ENCODE data around the gene ADPRHL1.

ADPRHL1 gene

GRCh38 chr13:113417008-113417751, 36.1 kb downstream of the ADPRHL1 start:
- Histone ChIP-seq H3K4me2 (peak overlapping the region; percentile 78 to 92 (median 87)), H3K9me3 (replicated peaks in 1 of 11) (peaks cover 0 to 14% (median 6%) of the 10 kb centered on the region in 11 experiments; a peak in 15 of 22 replicates), H3K27ac (peak overlapping the region in 3 of 11 experiments; percentile 26 to 48 (median 42); a peak in 4 of 22 replicates), H3K4me3 (peak overlapping the region in 3 of 10 experiments; percentile 29 to 32 (median 30); a peak in 4 of 20 replicates), H3K4me1 (peaks cover 69 to 80% (median 73%) of the 10 kb centered on the region in 10 experiments), H3K36me3 (peaks cover 0 to 16% (median 9%) of the 10 kb centered on the region in 11 experiments; a peak in 14 of 22 replicates), H4K20me1 (peaks cover 0 to 25% (median 0%) of the 10 kb centered on the region in 11 experiments; a peak in 8 of 22 replicates), H3K27me3 (peaks cover 30 to 46% (median 35%) of the 10 kb centered on the region in 11 experiments), H3K9ac (peak overlapping the region in 9 of 11 experiments; percentile 2 to 64 (median 36); a peak in 14 of 22 replicates)
- no peak for TF ChIP-seq Cebpa-rat (IDR thresholded peaks at IDR 0.05)

GRCh38 chr13:113415825-113416224, 37.5 kb downstream of the ADPRHL1 start:
- H3K4me2 ChIP-seq: peak overlapping the region in 9 of 11 experiments; percentile 50 to 92 (median 89); a peak in 18 of 22 replicates
- TF ChIP-seq Cebpa-rat (IDR thresholded peaks at IDR 0.05): no peak
- H3K4me1 ChIP-seq: peaks cover 73 to 83% (median 77%) of the 10 kb centered on the region in 10 experiments
- H3K36me3 ChIP-seq: peaks cover 0 to 19% (median 9%) of the 10 kb centered on the region in 11 experiments; a peak in 14 of 22 replicates
- peaks cover 0 to 20% (median 11%) of the 10 kb centered on the region in 11 experiments; a peak in 15 of 22 replicates for H3K9me3 ChIP-seq (replicated peaks in 1 of 11)
- H3K27ac ChIP-seq: no peak overlapping the region
- H4K20me1 ChIP-seq: peaks cover 0 to 31% (median 0%) of the 10 kb centered on the region in 11 experiments; a peak in 8 of 22 replicates
- H3K4me3 ChIP-seq: no peak overlapping the region
- no peak overlapping the region for H3K9ac ChIP-seq
- peaks cover 23 to 37% (median 33%) of the 10 kb centered on the region in 11 experiments for H3K27me3 ChIP-seq

- Histone ChIP-seq H3K36me3 (peaks cover 0 to 19% (median 9%) of the 10 kb centered on the region in 11 experiments; a peak in 14 of 22 replicates), H3K9ac (peak overlapping the region in 9 of 11 experiments; percentile 5 to 81 (median 77); a peak in 11 of 22 replicates), H3K9me3 (replicated peaks in 1 of 11) (peaks cover 0 to 20% (median 11%) of the 10 kb centered on the region in 11 experiments; a peak in 15 of 22 replicates), H3K4me3 (no peak overlapping the region), H3K27ac (peak overlapping the region in 7 of 11 experiments; percentile 79 to 87 (median 84); a peak in 10 of 22 replicates), H3K4me2 (peak overlapping the region; percentile 73 to 92 (median 89)), H3K4me1 (peaks cover 76 to 86% (median 82%) of the 10 kb centered on the region in 10 experiments), H3K27me3 (peaks cover 23 to 37% (median 33%) of the 10 kb centered on the region in 11 experiments), H4K20me1 (peaks cover 0 to 31% (median 0%) of the 10 kb centered on the region in 11 experiments; a peak in 8 of 22 replicates)
- TF ChIP-seq Cebpa-rat (IDR thresholded peaks at IDR 0.05): no peak
These were observed 38.3 kb downstream of the ADPRHL1 start for GRCh38 chr13:113415032-113415431.

- peaks cover 0 to 19% (median 9%) of the 10 kb centered on the region in 11 experiments; a peak in 14 of 22 replicates for H3K36me3 ChIP-seq
- peaks cover 79 to 90% (median 84%) of the 10 kb centered on the region in 10 experiments for H3K4me1 ChIP-seq
- H4K20me1 ChIP-seq: peaks cover 0 to 31% (median 0%) of the 10 kb centered on the region in 11 experiments; a peak in 8 of 22 replicates
- H3K9ac ChIP-seq: peak overlapping the region; percentile 59 to 81 (median 76); a peak in 19 of 22 replicates
- H3K4me3 ChIP-seq: no peak overlapping the region
- TF ChIP-seq Cebpa-rat (IDR thresholded peaks at IDR 0.05): no peak
- H3K9me3 ChIP-seq (replicated peaks in 1 of 11): peaks cover 0 to 23% (median 11%) of the 10 kb centered on the region in 11 experiments; a peak in 16 of 22 replicates
- H3K27ac ChIP-seq: peak overlapping the region; percentile 54 to 87 (median 81); a peak in 20 of 22 replicates
- peaks cover 23 to 37% (median 33%) of the 10 kb centered on the region in 11 experiments for H3K27me3 ChIP-seq
- peak overlapping the region; percentile 77 to 92 (median 89) for H3K4me2 ChIP-seq
These were observed 39.0 kb downstream of the ADPRHL1 start for GRCh38 chr13:113414335-113414734.

- Histone ChIP-seq H3K4me2 (peak overlapping the region; percentile 77 to 92 (median 89)), H3K27ac (peak overlapping the region; percentile 54 to 87 (median 81); a peak in 21 of 22 replicates), H3K36me3 (peaks cover 0 to 19% (median 9%) of the 10 kb centered on the region in 11 experiments; a peak in 14 of 22 replicates), H3K9ac (peak overlapping the region; percentile 59 to 81 (median 76)), H3K27me3 (peaks cover 23 to 37% (median 33%) of the 10 kb centered on the region in 11 experiments), H3K4me1 (peaks cover 83 to 94% (median 88%) of the 10 kb centered on the region in 10 experiments), H3K4me3 (peak overlapping the region in 5 of 10 experiments; percentile 2 to 31 (median 27); a peak in 5 of 20 replicates), H3K9me3 (replicated peaks in 1 of 11) (peaks cover 0 to 26% (median 14%) of the 10 kb centered on the region in 11 experiments; a peak in 16 of 22 replicates), H4K20me1 (peaks cover 0 to 31% (median 0%) of the 10 kb centered on the region in 11 experiments; a peak in 8 of 22 replicates)
- no peak for TF ChIP-seq Cebpa-rat (IDR thresholded peaks at IDR 0.05)
These were observed 39.4 kb downstream of the ADPRHL1 start for GRCh38 chr13:113413898-113414282.

- Histone ChIP-seq H3K27ac (peak overlapping the region; percentile 54 to 87 (median 81)), H3K36me3 (peaks cover 0 to 19% (median 9%) of the 10 kb centered on the region in 11 experiments; a peak in 14 of 22 replicates), H3K27me3 (peaks cover 23 to 35% (median 31%) of the 10 kb centered on the region in 11 experiments), H3K4me2 (peak overlapping the region; percentile 77 to 92 (median 89)), H3K4me3 (peak overlapping the region in 5 of 10 experiments; percentile 2 to 31 (median 27); a peak in 5 of 20 replicates), H3K4me1 (peaks cover 85 to 96% (median 90%) of the 10 kb centered on the region in 10 experiments), H3K9me3 (replicated peaks in 1 of 11) (peaks cover 0 to 26% (median 14%) of the 10 kb centered on the region in 11 experiments; a peak in 16 of 22 replicates), H3K9ac (peak overlapping the region; percentile 59 to 81 (median 76)), H4K20me1 (peaks cover 0 to 31% (median 0%) of the 10 kb centered on the region in 11 experiments; a peak in 8 of 22 replicates)
- no peak for TF ChIP-seq Cebpa-rat (IDR thresholded peaks at IDR 0.05)
These were observed 40.0 kb downstream of the ADPRHL1 start for GRCh38 chr13:113413178-113413897.

GRCh38 chr13:113412440-113412839, 40.8 kb downstream of the ADPRHL1 start:
- no peak for TF ChIP-seq Cebpa-rat (IDR thresholded peaks at IDR 0.05)
- peaks cover 0 to 19% (median 9%) of the 10 kb centered on the region in 11 experiments; a peak in 14 of 22 replicates for H3K36me3 ChIP-seq
- peaks cover 85 to 96% (median 90%) of the 10 kb centered on the region in 10 experiments for H3K4me1 ChIP-seq
- peak overlapping the region in 1 of 10 experiments; percentile 75; a peak in 1 of 20 replicates for H3K4me3 ChIP-seq
- no peak overlapping the region for H3K9ac ChIP-seq
- peaks cover 0 to 23% (median 0%) of the 10 kb centered on the region in 11 experiments; a peak in 7 of 22 replicates for H4K20me1 ChIP-seq
- peaks cover 17 to 27% (median 22%) of the 10 kb centered on the region in 11 experiments for H3K27me3 ChIP-seq
- H3K4me2 ChIP-seq: peak overlapping the region in 4 of 11 experiments; percentile 21 to 98 (median 96); a peak in 9 of 22 replicates
- H3K27ac ChIP-seq: peak overlapping the region in 2 of 11 experiments; percentile 99; a peak in 4 of 22 replicates
- peaks cover 0 to 26% (median 14%) of the 10 kb centered on the region in 11 experiments; a peak in 16 of 22 replicates for H3K9me3 ChIP-seq (replicated peaks in 1 of 11)

Data from BLaER1 treated with 17β-estradiol and CSF1 and Interleukin-3, amounts not matched to agents 10 nM and 100 nM (cell line).